Activated naive CD4-positive, alpha-beta T cell treated with Interleukin-2 at 50 U/mL for 16 hours (primary cell): Measurements from ENCODE around the gene TEX44.
A peak's percentile ranks its signal among the peaks of the same experiment; 100 is the strongest.

Experiments
- DNase-seq: peaks from one replicate; pipeline ENCODE4 v3.0.0-alpha.2; 2020

The TEX44 gene

DNA sequence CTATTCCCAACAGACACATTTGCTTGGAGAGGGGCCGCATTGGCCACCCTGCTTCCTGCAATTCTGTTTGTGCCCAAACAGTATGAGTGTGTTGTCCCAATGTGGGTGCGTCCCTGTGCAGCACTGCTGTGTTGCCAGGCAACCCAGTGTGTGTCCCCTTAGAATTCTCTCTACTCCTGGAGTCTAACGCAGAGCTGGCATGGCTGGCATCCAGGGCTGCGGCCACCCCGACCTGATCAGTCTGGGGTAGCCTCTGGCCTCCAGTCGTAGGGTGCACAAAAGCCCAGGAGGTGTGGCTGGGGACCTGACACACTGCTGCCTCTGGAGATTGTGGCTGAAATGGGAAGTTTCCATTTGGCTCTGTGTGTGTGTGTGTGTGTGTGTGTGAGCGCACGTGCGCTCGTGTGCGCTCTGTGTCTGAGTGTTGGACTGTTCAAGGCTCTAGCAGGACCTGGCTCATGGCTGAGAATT, 48.0 kb downstream of the TEX44 start:
- no peak for DNase-seq

DNA sequence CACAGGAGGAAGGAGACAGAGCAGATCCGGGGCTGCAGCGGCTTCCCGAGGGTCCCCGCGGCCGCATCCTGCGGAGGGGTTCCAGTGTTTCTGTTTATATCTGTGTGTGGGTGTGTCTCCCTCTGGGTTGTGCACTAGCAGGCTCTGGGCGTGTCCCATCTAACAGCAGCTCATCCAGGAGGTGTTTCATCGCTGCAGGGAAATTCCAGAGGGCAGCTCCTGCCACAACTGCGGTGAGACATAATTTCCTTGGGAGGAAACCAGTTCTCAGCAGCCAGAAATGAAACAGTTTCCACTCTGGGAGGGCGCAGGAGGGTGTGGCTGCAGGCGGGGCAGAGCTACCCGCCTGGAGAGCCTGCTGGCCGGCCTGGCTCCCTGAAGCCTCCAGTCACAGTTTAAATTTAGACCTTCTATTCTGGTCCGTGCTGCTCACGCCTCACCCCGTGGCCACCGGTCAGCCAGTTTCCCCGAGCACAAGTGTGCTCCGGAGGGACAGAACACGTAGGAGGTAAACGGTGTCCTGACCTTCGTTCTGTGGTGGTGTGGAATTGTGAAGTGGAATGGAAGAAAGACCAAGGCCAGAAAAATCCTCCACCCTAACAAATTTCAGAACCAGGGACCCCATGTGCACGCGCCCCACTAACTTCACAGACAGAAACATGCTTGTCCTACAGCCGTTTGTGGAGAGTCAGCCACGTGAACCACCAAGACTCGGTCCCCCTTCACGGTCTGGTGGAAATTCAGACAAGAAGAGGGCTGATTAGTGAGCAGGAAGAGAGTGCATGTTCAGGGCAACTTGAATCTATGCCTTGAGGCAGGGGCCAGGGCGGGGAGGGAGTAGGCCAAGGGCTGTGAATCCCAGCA, 50.2 kb downstream of the TEX44 start:
- peak; percentile 66 for DNase-seq

DNA sequence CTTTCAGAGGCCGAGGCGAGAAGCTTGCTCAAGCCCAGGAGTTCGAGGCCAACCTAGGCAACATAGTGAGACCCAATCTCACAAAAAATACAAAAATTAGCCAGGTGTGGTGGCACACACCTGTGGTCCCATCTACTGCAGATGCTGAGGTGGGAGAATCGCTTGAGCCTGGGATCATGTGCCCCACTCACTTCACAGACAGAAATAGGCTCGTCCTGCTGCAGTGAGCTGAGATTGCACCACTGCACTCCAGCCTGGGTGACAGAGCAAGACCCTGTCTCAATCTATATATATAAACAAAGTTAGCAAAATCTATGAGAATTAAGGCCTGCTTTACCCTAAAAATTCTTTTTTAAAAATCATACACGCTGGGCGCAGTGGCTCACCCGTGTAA, 50.8 kb downstream of the TEX44 start:
- DNase-seq: no peak
